ENCODE measurements around the gene C1GALT1C1L.

GRCh38 chr2:43725711-43726246, 49.5 kb upstream of the C1GALT1C1L start:
- TF ChIP-seq, protein P1, sequence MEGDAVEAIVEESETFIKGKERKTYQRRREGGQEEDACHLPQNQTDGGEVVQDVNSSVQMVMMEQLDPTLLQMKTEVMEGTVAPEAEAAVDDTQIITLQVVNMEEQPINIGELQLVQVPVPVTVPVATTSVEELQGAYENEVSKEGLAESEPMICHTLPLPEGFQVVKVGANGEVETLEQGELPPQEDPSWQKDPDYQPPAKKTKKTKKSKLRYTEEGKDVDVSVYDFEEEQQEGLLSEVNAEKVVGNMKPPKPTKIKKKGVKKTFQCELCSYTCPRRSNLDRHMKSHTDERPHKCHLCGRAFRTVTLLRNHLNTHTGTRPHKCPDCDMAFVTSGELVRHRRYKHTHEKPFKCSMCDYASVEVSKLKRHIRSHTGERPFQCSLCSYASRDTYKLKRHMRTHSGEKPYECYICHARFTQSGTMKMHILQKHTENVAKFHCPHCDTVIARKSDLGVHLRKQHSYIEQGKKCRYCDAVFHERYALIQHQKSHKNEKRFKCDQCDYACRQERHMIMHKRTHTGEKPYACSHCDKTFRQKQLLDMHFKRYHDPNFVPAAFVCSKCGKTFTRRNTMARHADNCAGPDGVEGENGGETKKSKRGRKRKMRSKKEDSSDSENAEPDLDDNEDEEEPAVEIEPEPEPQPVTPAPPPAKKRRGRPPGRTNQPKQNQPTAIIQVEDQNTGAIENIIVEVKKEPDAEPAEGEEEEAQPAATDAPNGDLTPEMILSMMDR (IDR thresholded peaks at IDR 0.05): no peak
- TF ChIP-seq EZH2 (IDR thresholded peaks at IDR 0.05; ENCODE audit: borderline replicate concordance, insufficient read depth, low read depth, low read length, poor library complexity, severe bottlenecking): no peak
